K562 (cell line): Measurements from ENCODE around the gene PRR23E. TPM values are rescaled to one million over a fixed set of nuclear protein-coding genes. Genes with fewer than 3 reads are reported as not detected.

Source experiments
- ATAC-seq: fragments of 200-7000 bp; cut with Tn5 transposase; 3 replicates; pipeline ENCODE4 v1.9.1; 2020; ENCODE audit warnings: moderate library complexity
- BruUV-seq: library from RNA; stranded (reverse); fragments of 400-500 nt; replicated peaks from 2 replicates; lab custom pipeline; 2021; lab: Mats Ljungman, UMichigan
- CTCF ChIA-PET: fragments of 300-600 bp; formaldehyde crosslinking; extraction: SDS; loops from one replicate; lab custom pipeline; 2021; ENCODE audit warnings: low intra/inter-chr PET ratio; lab: Yijun Ruan, JAX
- POLR2A ChIA-PET: fragments of 300-600, 350-650 bp; sonication (Branson Sonifier 250); formaldehyde crosslinking; extraction: SDS; loops from one replicate; lab custom pipeline; 2021; ENCODE audit warnings: antibody characterized with exemption, inconsistent platforms; lab: Yijun Ruan, JAX
- DNase-seq, 4 experiments: peaks; one replicate each; pipeline versions ENCODE4 v3.0.0 to v3.0.0-alpha.2; 2011 to 2018; ENCODE audit warnings: low spot score in 3 of 4, mixed read lengths in 3 of 4; ENCODE audit errors: extremely low read depth in 1 of 4
- FAIRE-seq: peaks from 2 replicates; lab custom pipeline; 2011; peaks lifted over from hg19 to GRCh38; lab: Jason Lieb, UNC
- H2AFZ ChIP-seq: 2 replicates; pipeline ENCODE4 v1.6.0; 2011; ENCODE audit warnings: low read depth, low read length, control low read depth, inconsistent platforms
- H3K27ac ChIP-seq: fragments of 200-600 bp; 3 replicates; pipeline ENCODE4 v1.8.0; 2011; ENCODE audit warnings: low read depth, mild to moderate bottlenecking, control low read depth, inconsistent platforms, low read length, moderate library complexity, mixed read lengths; ENCODE audit errors: extremely low read depth
- H3K27me3 ChIP-seq, 2 experiments: fragments of 300-600 bp in 1 of 2; 2 replicates in 1 of 2; 3 replicates in 1 of 2; pipeline versions ENCODE4 v1.6.0 to v1.8.0; 2011; ENCODE audit warnings: inconsistent platforms in 2 of 2, low read length in 2 of 2, mild to moderate bottlenecking in 1 of 2, mixed read lengths in 1 of 2, moderate library complexity in 1 of 2; ENCODE audit not compliant: control insufficient read depth in 2 of 2, insufficient read depth in 2 of 2
- H3K36me3 ChIP-seq: fragments of 300-600 bp; 3 replicates; pipeline ENCODE4 v1.8.0; 2011; ENCODE audit warnings: mild to moderate bottlenecking, low read length, inconsistent platforms; ENCODE audit not compliant: control insufficient read depth, insufficient read depth
- H3K4me1 ChIP-seq, 2 experiments: fragments of 200-600 bp in 1 of 2; replicated peaks in 1 of 2; 2 replicates in 1 of 2; 3 replicates in 1 of 2; pipeline versions ENCODE4 v1.5.1 to v1.8.0; 2011; ENCODE audit warnings: inconsistent platforms in 2 of 2, low read length in 2 of 2, mild to moderate bottlenecking in 1 of 2, mixed read lengths in 1 of 2, moderate library complexity in 1 of 2; ENCODE audit not compliant: control insufficient read depth in 2 of 2, insufficient read depth in 2 of 2
- H3K4me2 ChIP-seq: 2 replicates; pipeline ENCODE4 v1.6.1; 2011; ENCODE audit warnings: low read length, control low read depth, inconsistent platforms, mixed read lengths; ENCODE audit not compliant: insufficient read depth
- H3K4me3 ChIP-seq: fragments of 200-600 bp; sonication (generic), shearing (Covaris generic); 2 replicates; pipeline ENCODE4 v1.5.1; 2016; ENCODE audit warnings: control low read depth, inconsistent platforms
- H3K79me2 ChIP-seq: fragments of 200-600 bp; 3 replicates; pipeline ENCODE4 v1.8.0; 2011; ENCODE audit warnings: low read length, inconsistent platforms; ENCODE audit not compliant: control insufficient read depth, insufficient read depth
- H3K9ac ChIP-seq, 2 experiments: 2 replicates each; pipeline versions ENCODE4 v1.6.0 to v1.6.1; 2011; ENCODE audit warnings: low read depth in 2 of 2, low read length in 2 of 2, control low read depth in 1 of 2, inconsistent platforms in 1 of 2, mild to moderate bottlenecking in 1 of 2, mixed read lengths in 1 of 2; ENCODE audit not compliant: insufficient read depth in 1 of 2
- H3K9me1 ChIP-seq: one replicate; pipeline ENCODE4 v1.6.0; 2011; ENCODE audit warnings: inconsistent platforms, mild to moderate bottlenecking, low read length, moderate library complexity; ENCODE audit not compliant: control insufficient read depth, insufficient read depth
- H3K9me3 ChIP-seq: replicated peaks from 2 replicates; pipeline ENCODE4 v1.5.1; 2011; ENCODE audit warnings: low read depth, low read length, inconsistent platforms; ENCODE audit not compliant: control insufficient read depth, insufficient read depth
- H4K20me1 ChIP-seq: replicated peaks from 2 replicates; pipeline ENCODE4 v1.6.1; 2011; ENCODE audit warnings: low read length, inconsistent platforms, mixed read lengths; ENCODE audit not compliant: control insufficient read depth, insufficient read depth
- CC2D1A ChIP-seq: fragments of 450-650 bp; IDR thresholded peaks from 2 replicates; pipeline ENCODE4 v1.6.1; 2017; ENCODE audit warnings: mild to moderate bottlenecking
- CEBPZ ChIP-seq: fragments of 150-350 bp; IDR thresholded peaks from 2 replicates; pipeline ENCODE4 v1.6.1; 2014; ENCODE audit warnings: low read depth, mild to moderate bottlenecking, low read length, borderline replicate concordance
- MBD2 ChIP-seq: sonication (generic); IDR thresholded peaks from 2 replicates; pipeline ENCODE4 v1.6.1; 2016; ENCODE audit warnings: low read depth, borderline replicate concordance
- MCM2 ChIP-seq: fragments of 450-650 bp; IDR thresholded peaks from 2 replicates; pipeline ENCODE4 v1.6.1; 2017; ENCODE audit warnings: low read depth, mild to moderate bottlenecking
- NFATC3 ChIP-seq: fragments of 450-650 bp; IDR thresholded peaks from 2 replicates; pipeline ENCODE4 v1.6.1; 2017; ENCODE audit warnings: mild to moderate bottlenecking
- PTTG1 ChIP-seq: fragments of 450-650 bp; IDR thresholded peaks from 2 replicates; pipeline ENCODE4 v1.6.1; 2016; ENCODE audit warnings: low read depth, mild to moderate bottlenecking, missing genetic modification characterization, missing compliant biosample characterization
- SIN3B ChIP-seq: fragments of 450-650 bp; IDR thresholded peaks from 2 replicates; pipeline ENCODE4 v1.6.1; 2017; ENCODE audit warnings: low read depth, mild to moderate bottlenecking, moderate library complexity
- SMAD2 ChIP-seq: fragments of 150-350 bp; IDR thresholded peaks from 2 replicates; pipeline ENCODE4 v1.6.1; 2014; ENCODE audit warnings: low read depth, mild to moderate bottlenecking, low read length
- TBL1XR1 ChIP-seq, 2 experiments: IDR thresholded peaks; 2 replicates each; pipeline ENCODE4 v1.6.1; 2012; ENCODE audit warnings: improper control_type of control experiment in 2 of 2, low read length in 2 of 2, mild to moderate bottlenecking in 1 of 2
- THRB ChIP-seq: fragments of 450-650 bp; formaldehyde crosslinking; conservative IDR thresholded peaks from 2 replicates; pipeline ENCODE4 v1.4.0; 2022; ENCODE audit warnings: mild to moderate bottlenecking, missing genetic modification characterization
- ZBTB1 ChIP-seq: sonication (generic); formaldehyde crosslinking; IDR thresholded peaks from 2 replicates; pipeline ENCODE4 v1.8.1; 2023; ENCODE audit warnings: missing genetic modification reagents, low read depth, mild to moderate bottlenecking, borderline replicate concordance
- ZKSCAN8 ChIP-seq: fragments of 200-800 bp; sonication (Bioruptor generic); IDR thresholded peaks from 2 replicates; pipeline ENCODE4 v1.6.1; 2016; ENCODE audit warnings: missing genetic modification characterization, missing compliant biosample characterization
- WGBS: fragments of 100-300 bp; shearing (Covaris generic); methylation state at CpG from one replicate; pipeline ENCODE4 v1.1.6; 2016; ENCODE audit warnings: low coverage, mixed read lengths; ENCODE audit not compliant: insufficient coverage; ENCODE audit errors: missing lambda C conversion rate; 5-methylcytosine and 5-hydroxymethylcytosine counted together
- in situ Hi-C: fragments of 300-500 bp; cut with MboI; formaldehyde crosslinking; loops from 4 replicates; pipeline ENCODE4 v1.15.0; 2018; ENCODE audit warnings: inconsistent platforms, mixed read lengths
- intact Hi-C: fragments of 100-400 bp; cut with micrococcal nuclease; formaldehyde crosslinking; loops from 2 replicates; pipeline ENCODE4 v1.14.2; 2022
- polyA plus RNA-seq, 8 experiments: library from polyadenylated mRNA; depleted of rRNA in 4 of 8; stranded (reverse) in 5 of 8; unstranded in 3 of 8; fragments of >200 nt; fragmentation: Nextera tagmentation in 2 of 8; fragmentation: Illumina TruSeq in 1 of 8; extraction: Ambion mirVana in 2 of 8; extraction: Trizol in 1 of 8; gene quantifications; 2 replicates each; pipeline versions ENCODE4 v1.2.1 to v1.2.3, GENCODE V29; 2011 to 2014; ENCODE audit warnings: inconsistent platforms in 1 of 8, missing spikeins in 1 of 8
- total RNA-seq, 7 experiments: library from RNA; depleted of rRNA in 6 of 7; stranded (reverse); fragments of >200 nt in 6 of 7; fragmentation: Illumina TruSeq in 2 of 7; extraction: Trizol in 2 of 7; gene quantifications; 2 replicates each; pipeline versions ENCODE4 v1.2.1 to v1.2.3, GENCODE V29; 2011 to 2021; ENCODE audit warnings: low replicate concordance in 1 of 7
- TF ChIP-seq, protein P1 (sequence below): sonication (generic); formaldehyde crosslinking; IDR thresholded peaks from 2 replicates; pipeline ENCODE4 v1.4.0; 2020; ENCODE audit warnings: mild to moderate bottlenecking, missing genetic modification reagents
- TF ChIP-seq, protein P2 (sequence below): fragments of 250-450 bp; sonication (Bioruptor Pico); IDR thresholded peaks from 2 replicates; pipeline ENCODE4 v1.4.0; 2020; ENCODE audit warnings: mild to moderate bottlenecking, moderate library complexity, borderline replicate concordance

PRR23E gene
- total and polyA plus RNA-seq, 9 of the 15 experiments (the other 6 are each of a cell fraction or from before 2014, with no cell fraction given), result not detected

GRCh38 chr3:127151251-127151564 is 41.7 kb upstream of the PRR23E start:
- H3K4me3 ChIP-seq, result no peak overlapping the region
- H3K27me3 ChIP-seq, result peaks cover 0 to 8% of the 10 kb centered on the region in 2 experiments; a peak in 1 of 5 replicates
- H3K4me1 ChIP-seq, result no peaks in the 10 kb centered on the region
- H3K4me2 ChIP-seq, result no peak overlapping the region
- no peak for ATAC-seq
- in situ Hi-C loops, result no loop called here
- WGBS, result 0% methylated on average over 9 of the region's 9 CpGs
- H3K9me1 ChIP-seq, result no peaks in the 10 kb centered on the region
- no peaks in the 10 kb centered on the region for H3K79me2 ChIP-seq
- no peak overlapping the region for H3K9ac ChIP-seq
- ChIA-PET CTCF (no interaction called here), POLR2A (no interaction called here)
- H3K9me3 ChIP-seq, result 0 out of 2 replicates have a peak, but pooled peaks cover 2% of the 10 kb centered on the region
- no peaks in the 10 kb centered on the region for H3K36me3 ChIP-seq
- no peak for DNase-seq
- no TSS peak for BruUV-seq
- H2AFZ ChIP-seq, result no peak overlapping the region
- H3K27ac ChIP-seq, result no peak overlapping the region
- H4K20me1 ChIP-seq, result no peaks in the 10 kb centered on the region
- intact Hi-C loops, result no loop called here
- no peak for FAIRE-seq
- TF ChIP-seq NFATC3, result no peak
- TF ChIP-seq ZKSCAN8 (CRISPR knock-in tag), result no peak
- no peak for TF ChIP-seq ZBTB1 (CRISPR knock-in tag)
- no peak for TF ChIP-seq MBD2
- no peak for TF ChIP-seq PTTG1 (tag)
- TF ChIP-seq, protein P1, sequence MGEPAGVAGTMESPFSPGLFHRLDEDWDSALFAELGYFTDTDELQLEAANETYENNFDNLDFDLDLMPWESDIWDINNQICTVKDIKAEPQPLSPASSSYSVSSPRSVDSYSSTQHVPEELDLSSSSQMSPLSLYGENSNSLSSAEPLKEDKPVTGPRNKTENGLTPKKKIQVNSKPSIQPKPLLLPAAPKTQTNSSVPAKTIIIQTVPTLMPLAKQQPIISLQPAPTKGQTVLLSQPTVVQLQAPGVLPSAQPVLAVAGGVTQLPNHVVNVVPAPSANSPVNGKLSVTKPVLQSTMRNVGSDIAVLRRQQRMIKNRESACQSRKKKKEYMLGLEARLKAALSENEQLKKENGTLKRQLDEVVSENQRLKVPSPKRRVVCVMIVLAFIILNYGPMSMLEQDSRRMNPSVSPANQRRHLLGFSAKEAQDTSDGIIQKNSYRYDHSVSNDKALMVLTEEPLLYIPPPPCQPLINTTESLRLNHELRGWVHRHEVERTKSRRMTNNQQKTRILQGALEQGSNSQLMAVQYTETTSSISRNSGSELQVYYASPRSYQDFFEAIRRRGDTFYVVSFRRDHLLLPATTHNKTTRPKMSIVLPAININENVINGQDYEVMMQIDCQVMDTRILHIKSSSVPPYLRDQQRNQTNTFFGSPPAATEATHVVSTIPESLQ (CRISPR knock-in tag), result no peak
- no peak for TF ChIP-seq THRB (CRISPR knock-in tag)
- TF ChIP-seq CEBPZ, result no peak
- TF ChIP-seq MCM2, result no peak
- no peak for TF ChIP-seq TBL1XR1 (IDR thresholded peaks at IDR 0.05; ENCODE audit: low read length in 2 of 2)
- TF ChIP-seq, protein P2, sequence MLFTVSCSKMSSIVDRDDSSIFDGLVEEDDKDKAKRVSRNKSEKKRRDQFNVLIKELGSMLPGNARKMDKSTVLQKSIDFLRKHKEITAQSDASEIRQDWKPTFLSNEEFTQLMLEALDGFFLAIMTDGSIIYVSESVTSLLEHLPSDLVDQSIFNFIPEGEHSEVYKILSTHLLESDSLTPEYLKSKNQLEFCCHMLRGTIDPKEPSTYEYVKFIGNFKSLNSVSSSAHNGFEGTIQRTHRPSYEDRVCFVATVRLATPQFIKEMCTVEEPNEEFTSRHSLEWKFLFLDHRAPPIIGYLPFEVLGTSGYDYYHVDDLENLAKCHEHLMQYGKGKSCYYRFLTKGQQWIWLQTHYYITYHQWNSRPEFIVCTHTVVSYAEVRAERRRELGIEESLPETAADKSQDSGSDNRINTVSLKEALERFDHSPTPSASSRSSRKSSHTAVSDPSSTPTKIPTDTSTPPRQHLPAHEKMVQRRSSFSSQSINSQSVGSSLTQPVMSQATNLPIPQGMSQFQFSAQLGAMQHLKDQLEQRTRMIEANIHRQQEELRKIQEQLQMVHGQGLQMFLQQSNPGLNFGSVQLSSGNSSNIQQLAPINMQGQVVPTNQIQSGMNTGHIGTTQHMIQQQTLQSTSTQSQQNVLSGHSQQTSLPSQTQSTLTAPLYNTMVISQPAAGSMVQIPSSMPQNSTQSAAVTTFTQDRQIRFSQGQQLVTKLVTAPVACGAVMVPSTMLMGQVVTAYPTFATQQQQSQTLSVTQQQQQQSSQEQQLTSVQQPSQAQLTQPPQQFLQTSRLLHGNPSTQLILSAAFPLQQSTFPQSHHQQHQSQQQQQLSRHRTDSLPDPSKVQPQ (CRISPR knock-in tag), result no peak
- no peak for TF ChIP-seq CC2D1A
- TF ChIP-seq SIN3B, result no peak
- TF ChIP-seq SMAD2, result no peak
